ENCODE measurements around the gene DGKE.

Gene DGKE

GRCh38 chr17:56795221-56795865, 38.6 kb upstream of the DGKE start:
- no peak for TF ChIP-seq CTCF (IDR thresholded peaks at IDR 0.05)

- TF ChIP-seq CTCF (IDR thresholded peaks at IDR 0.05): no peak
Measured at GRCh38 chr17:56796536-56796935, 37.4 kb upstream of the DGKE start.

- no peak for TF ChIP-seq CTCF (IDR thresholded peaks at IDR 0.05)
Measured at GRCh38 chr17:56798916-56799315, 35.0 kb upstream of the DGKE start.

DNA sequence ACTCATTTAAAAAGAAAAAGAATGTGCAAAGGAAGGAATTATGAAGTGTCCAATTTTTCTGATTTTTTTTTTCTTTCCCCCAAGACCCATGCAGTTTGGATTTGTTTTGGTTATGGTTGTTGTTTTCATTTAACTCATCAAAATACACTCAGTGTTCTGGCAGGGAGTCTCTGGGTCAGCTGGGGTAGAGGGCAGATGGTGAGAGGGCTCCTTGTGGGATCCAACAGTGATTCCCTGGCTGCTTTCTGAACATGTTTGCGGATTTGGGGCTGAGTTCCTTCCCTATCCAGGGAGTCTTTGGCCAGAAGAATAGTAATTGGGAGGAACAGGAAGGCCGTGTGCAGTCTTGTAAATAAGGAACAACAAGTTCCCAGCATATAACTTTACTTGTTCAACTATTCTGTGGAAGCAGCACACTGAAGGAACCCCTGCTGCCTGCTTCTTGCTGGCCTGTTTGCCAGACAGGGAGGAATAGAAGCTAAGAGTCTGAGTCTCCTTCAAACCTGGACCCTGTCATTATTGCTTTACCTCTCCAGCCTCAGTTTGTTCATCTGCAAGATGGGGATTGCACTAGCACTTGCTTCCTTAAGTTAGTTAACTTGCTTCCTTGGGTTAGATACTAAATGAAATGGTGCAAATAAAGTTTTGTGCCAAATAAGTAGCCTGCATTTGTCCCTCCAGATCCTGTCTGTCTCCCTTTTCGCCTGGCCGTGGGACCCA, 32.3 kb upstream of the DGKE start:
- no peak for TF ChIP-seq CTCF (IDR thresholded peaks at IDR 0.05)

DNA sequence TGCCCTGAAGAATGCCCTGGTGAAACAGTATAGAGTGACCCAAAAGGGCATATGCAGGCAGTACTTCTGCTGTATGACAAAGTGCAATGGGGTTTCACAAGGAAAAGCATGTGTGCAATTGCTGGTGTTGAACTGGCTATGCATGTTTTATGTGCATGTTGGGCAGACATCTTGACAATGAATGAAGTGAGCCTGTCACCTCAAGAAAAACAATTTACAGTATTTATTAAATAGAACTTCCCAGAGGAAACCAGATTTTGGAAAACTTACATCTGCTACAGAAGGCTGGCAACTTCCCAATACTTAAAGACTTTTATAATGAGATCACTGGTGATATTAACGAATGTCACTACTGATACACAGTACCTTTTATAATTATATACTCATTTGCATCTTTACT, 30.9 kb upstream of the DGKE start:
- TF ChIP-seq CTCF (IDR thresholded peaks at IDR 0.05): no peak

- TF ChIP-seq CTCF (IDR thresholded peaks at IDR 0.05): no peak
Measured at GRCh38 chr17:56804454-56804853, 29.5 kb upstream of the DGKE start.

DNA sequence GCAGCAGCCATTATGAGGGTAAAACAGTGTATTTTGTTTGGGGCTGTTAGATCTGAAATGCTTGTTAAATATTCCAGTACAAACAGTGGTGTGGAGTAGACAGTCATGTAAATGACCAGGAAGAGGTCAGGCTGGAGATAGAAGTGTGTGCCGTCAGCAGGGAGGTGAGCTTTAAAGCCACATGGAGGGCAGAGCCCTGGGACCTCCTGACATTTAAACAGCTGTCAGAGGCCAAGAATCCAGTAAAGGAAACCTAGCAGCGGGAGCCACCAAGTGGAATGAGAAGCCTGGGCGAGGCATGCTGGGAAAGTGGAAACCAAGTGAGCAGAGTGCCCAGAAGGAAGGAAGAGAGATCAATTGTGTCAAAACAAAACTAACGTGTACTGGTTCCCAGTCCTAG, 27.0 kb upstream of the DGKE start:
- TF ChIP-seq CTCF (IDR thresholded peaks at IDR 0.05): no peak
